Stimulated activated CD8-positive, alpha-beta memory T cell treated with anti-CD3 and anti-CD28 coated beads, Interleukin-12 subunit alpha, Interleukin-12 subunit beta, amount 100 ng/mL, for 1 hour (primary cell): ENCODE data around the gene U2AF2.

ENCODE experiments used
- DNase-seq: peaks from one replicate; pipeline ENCODE4 v3.0.0-alpha.2; 2020; ENCODE audit warnings: low read depth

The U2AF2 gene

DNA sequence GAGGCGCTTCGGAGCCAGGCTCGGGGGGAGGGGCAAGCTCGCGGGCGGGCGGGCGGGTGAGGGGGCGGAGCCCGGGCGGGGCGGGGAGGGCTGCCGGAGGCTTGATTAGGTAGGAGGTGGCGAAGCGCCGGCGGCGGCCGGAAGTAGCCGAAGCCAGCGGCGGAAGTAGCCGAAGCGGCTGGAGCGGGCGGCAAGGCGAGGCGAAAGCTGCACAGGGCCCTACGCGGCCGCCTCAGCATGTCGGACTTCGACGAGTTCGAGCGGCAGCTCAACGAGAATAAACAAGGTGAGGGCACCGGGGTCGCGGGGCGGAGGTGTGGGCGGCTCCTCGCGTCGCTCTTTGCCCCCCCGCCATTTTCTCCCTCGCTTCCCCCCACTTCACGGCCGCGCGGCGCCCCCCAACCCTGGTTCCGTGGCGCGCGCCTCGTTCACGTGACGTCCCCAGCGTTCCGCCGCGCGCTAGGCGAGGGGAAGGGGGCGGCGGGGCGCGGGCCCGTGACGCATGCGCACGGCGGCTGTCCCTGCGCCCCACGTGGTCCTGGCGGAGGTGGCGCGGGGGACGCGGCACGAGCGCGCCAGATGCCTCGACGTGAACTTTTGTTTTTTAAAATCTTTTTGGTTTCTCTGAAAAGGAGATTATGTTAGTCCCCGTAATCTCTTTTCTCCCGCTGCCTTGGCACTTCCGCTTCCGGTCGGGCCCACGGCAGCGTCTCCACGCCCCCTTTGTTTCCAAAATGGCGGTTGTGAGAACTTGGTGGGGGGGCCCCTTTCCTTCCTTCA, at the start of gene U2AF2:
Gene U2AF2, plus strand, starts transcription at position 168 of the 780 bp plus-strand sequence. Its CDS starts 70 bp downstream, at position 238.
- peak; percentile 92 for DNase-seq

DNA sequence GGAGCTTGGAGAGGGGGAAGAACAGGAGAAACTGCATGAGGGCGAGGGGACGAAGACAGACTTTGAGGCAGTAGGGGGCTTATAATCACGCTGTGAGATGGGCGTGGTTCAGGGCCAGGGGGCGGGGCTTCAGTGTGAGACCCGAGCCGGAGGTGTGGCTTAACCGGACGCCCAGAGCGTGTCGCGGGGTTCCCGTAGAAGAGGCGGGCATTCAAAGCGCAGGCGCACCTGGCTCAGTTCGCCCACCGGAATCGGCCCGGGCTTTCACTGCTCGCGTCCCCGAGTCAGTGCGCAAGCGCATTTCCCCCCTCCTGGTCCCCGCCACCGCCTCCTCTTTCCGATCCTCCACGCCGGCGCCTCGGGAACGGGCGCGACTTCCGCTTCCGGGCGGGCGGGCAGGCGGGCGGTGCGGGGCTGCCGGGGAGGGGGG, 49.6 kb upstream of the U2AF2 start:
- DNase-seq, result peak; percentile 98

GRCh38 chr19:55605637-55606470, 49.0 kb upstream of the U2AF2 start, which contains the start of gene ZNF865:
TSS of gene ZNF865 (plus strand) at chr19:55605647. CDS start at chr19:55613619, 7,972 bp downstream.
- peak; percentile 56 for DNase-seq

DNA sequence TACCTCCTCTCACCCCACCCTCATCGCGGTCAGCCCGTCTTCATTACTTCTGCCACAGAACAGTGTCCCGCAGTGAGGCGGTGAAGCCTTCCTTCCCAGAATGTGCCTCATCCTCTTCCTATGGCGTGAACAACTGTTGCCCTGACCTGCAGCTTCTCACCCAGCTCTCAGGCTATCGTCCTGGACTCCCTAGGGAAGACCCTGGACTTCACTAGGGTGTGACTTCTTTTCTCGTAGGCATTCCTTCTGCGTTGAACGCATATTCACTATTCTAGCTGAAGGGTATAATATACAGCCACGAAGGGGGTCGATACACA, 48.4 kb upstream of the U2AF2 start:
- no peak for DNase-seq

DNA sequence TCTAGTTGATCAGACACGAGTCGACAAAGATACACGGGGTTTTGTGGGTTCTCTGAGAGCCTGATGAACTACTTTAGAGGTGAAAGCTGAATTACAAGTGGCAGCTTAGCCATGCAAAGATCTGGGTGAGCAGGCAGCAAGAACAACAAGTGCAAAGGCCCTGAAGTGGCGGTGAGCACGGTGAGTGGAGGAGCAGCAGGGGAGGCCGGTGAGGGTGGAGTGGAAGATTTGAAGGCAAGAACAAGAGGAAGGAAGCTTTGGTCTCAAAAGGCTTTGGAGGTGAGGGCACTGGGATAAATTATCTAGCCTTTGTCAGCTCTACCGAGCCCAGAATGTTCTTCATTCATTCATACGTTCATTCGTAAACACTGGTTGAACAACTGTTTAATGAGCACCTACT, 48.0 kb upstream of the U2AF2 start:
- DNase-seq, result no peak

DNA sequence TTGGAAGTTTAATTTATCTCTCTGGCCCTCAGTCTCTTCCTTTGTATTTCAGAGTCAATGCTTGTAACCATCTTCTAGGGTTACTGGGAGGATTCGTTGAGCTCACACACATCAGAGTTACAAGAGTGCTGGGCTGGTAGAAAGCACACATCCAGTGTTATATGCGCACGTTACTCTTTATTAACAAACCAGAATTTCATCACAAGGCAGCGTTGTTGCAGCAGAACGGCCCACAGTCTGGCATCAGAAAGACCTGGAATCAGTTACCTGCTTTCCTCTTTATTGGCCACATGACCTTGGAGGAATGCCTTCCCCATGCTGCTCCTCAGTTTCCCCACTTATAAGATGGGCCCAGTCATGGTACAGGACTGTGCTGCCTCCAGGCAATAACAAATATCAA, 45.5 kb upstream of the U2AF2 start:
- DNase-seq, result no peak

- no peak for DNase-seq
Measured at GRCh38 chr19:55611300-55611982, 43.4 kb upstream of the U2AF2 start.

DNA sequence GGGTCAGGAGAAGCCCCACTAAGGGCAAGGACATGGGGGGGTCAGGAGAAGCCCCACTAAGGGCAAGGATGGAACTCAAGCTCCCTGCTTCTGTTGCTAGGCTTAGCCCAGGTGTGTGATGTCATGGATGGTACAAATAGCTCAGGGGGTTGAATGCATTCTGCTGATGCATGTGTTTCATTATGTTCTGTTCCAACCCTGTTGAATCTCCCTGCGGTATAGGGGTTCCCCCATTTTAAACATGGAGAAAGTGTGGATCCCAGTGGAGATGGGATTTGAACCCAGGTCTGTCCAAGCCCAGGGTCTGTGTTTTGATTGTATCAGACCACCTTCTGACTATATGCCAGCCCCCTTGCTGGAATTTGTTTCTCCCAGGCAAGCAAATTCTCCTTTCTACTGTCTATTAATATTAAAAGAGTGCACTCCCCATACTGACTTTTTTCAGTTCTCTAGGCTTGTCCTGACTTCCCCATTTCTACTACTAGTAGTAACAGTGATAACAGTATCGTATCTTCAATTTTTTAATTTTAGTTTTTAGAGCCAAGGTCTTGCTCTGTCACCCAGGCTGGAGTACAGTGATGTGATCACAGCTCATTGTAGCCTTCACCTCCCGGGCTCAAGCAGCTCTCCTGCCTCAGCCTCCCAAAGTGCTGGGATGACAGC, 42.7 kb upstream of the U2AF2 start:
- DNase-seq, result no peak

DNA sequence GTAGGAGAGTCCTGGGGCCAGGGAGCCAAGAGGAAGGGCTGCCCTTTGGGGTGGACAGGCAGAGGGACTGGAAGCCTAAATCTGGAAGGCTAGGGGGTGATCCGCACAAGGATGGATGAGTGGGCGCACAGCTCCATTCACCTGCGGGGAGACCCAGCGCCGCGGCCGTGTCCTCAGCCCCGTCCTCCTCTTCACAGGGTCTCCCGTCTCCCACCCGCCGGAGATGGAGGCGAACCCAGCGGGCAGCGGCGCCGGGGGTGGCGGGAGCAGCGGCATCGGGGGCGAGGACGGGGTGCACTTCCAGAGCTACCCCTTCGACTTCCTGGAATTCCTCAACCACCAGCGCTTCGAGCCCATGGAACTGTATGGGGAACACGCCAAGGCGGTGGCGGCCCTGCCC, 41.4 kb upstream of the U2AF2 start:
- DNase-seq, result no peak

GRCh38 chr19:55613930-55614710, 40.7 kb upstream of the U2AF2 start:
- DNase-seq, result no peak

DNA sequence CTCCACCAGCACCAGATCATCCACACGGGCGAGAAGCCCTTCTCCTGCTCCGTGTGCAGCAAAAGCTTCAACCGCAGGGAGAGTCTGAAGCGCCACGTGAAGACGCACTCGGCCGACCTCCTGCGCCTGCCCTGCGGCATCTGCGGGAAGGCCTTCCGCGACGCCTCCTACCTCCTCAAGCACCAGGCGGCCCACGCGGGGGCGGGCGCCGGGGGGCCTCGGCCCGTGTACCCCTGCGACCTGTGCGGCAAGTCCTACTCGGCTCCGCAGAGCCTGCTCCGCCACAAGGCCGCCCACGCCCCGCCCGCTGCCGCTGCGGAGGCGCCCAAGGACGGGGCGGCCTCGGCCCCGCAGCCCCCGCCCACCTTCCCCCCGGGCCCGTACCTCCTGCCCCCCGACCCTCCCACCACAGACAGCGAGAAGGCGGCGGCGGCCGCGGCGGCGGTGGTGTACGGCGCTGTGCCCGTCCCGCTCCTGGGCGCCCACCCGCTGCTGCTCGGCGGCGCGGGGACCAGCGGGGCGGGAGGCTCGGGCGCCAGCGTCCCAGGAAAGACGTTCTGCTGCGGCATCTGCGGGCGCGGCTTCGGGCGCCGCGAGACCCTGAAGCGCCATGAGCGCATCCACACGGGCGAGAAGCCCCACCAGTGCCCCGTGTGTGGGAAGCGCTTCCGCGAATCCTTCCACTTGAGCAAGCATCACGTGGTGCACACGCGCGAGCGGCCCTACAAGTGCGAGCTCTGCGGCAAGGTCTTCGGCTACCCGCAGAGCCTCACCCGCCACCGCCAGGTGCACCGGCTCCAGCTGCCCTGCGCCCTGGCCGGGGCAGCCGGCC, 39.9 kb upstream of the U2AF2 start:
- no peak for DNase-seq

GRCh38 chr19:55615543-55616394, 39.1 kb upstream of the U2AF2 start:
- no peak for DNase-seq

DNA sequence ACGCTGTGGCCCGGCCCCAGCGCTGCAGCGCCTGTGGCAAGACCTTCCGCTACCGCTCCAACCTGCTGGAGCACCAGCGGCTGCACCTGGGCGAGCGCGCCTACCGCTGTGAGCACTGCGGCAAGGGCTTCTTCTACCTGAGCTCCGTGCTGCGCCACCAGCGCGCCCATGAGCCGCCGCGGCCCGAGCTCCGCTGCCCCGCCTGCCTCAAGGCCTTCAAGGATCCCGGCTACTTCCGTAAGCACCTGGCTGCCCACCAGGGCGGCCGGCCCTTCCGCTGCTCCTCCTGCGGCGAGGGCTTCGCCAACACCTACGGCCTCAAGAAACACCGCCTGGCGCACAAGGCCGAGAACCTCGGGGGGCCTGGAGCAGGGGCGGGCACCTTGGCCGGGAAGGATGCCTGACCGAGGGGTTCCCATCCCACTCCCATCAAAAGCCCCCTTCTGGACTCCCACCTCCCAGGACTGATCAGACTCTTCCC, 38.4 kb upstream of the U2AF2 start:
- no peak for DNase-seq

- DNase-seq, result no peak
Measured at GRCh38 chr19:55617426-55617825, 37.4 kb upstream of the U2AF2 start.

DNA sequence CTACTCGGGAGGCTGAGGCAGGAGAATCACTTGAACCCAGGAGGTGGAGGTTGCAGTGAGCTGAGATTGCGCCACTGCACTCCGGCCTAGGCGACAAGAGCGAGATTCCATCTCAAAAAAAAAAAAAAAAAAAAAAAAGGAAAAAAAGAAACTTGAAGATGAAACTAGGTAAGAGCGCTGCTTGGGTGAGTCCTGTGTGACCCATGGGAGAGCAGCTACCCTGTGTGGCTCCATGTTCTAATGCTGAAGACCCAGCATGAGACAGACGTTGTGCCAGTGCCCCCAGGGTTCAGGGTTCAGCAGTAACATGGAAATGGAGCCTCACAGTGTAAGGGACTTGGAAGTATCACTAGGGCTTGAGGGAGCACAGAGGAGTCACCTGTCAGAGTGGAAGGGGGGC, 36.4 kb upstream of the U2AF2 start:
- DNase-seq, result no peak

- DNase-seq, result no peak
Measured at GRCh38 chr19:55619286-55619685, 35.5 kb upstream of the U2AF2 start.

GRCh38 chr19:55620410-55621204, 34.2 kb upstream of the U2AF2 start:
- no peak for DNase-seq

DNA sequence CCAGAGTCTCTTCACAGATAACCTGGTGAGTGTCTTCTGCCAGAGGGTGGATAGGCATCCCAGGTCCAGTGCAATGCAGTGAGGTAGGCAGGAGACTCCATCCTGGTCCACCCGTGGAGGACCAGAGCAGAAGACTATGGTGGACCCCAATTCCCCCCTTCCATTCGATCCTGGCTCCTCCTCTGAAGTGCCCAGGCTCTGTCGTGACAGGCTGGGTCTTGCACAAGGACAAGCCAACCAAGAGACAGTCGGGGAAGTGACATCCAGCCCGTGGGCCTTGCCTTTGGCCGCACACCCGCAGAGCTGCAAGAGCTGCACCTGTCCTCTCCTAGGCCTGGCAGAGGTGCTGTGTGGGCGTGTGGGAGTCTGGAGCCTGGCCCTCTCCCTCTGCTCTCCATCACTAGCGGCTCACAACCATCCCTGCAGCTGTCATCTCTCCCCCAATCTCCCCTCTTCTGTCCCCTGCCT, 33.6 kb upstream of the U2AF2 start:
- DNase-seq, result no peak
